Measurements from ENCODE around the gene ARPC2.
A peak's percentile ranks its signal among the peaks of the same experiment; 100 is the strongest.

The ARPC2 gene

DNA sequence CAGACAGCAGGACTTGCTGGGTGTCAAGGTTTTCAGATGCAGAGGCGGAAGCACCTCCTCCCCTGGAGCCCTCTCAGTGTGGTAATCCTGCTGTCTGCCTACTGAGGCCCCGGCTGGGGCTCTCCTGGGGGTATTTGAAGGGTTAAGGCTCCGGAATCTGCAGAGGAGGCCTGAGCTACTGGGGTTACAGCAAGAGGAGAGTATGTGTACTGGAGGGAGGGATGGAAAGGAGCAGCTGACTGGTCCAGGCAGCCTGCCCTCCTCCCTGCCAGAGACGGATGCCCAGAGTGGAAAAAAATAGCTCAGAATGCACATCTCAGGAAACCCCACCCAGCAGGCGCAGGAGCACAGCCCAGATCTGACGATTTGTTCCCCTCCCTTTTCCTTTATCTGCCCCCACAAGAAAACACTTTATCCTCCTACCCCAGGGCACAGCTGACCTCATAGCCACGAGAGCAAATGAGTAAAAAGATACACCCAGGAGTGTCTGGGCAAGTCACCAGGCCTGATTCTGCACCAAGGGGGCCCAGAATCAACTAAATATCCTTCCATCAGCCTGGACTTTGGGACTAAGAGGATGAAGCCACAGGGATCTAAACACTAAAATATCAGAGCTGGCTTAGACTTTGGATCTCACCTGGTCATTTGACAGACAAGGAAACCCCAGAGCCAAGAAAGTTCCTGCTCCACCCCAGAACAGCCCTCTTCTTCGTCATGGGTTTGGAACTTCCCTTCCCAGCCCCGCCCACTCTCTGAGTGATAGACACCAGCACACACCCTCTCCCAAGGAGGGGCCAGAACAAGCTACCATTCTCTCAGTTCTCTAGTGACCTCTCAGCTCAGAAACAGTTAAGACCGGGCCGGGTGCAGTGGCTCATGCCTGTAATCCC lies 69.8 kb downstream of the ARPC2 start:
- Histone ChIP-seq H3K9me3 (ENCODE audit: control insufficient read depth, low read depth, low read length) (no peaks in the 10 kb centered on the region), H3K27ac (ENCODE audit: low read length) (no peak overlapping the region), H3K9ac (ENCODE audit: low read length) (no peak overlapping the region), H3K27me3 (ENCODE audit: control insufficient read depth, insufficient read depth, low read length) (no peaks in the 10 kb centered on the region), H3K4me1 (ENCODE audit: control insufficient read depth, low read depth, low read length) (peaks cover 13% of the 10 kb centered on the region), H3K36me3 (ENCODE audit: control insufficient read depth, low read depth, low read length) (no peaks in the 10 kb centered on the region), H3K4me3 (ENCODE audit: low read length) (no peak overlapping the region)

DNA sequence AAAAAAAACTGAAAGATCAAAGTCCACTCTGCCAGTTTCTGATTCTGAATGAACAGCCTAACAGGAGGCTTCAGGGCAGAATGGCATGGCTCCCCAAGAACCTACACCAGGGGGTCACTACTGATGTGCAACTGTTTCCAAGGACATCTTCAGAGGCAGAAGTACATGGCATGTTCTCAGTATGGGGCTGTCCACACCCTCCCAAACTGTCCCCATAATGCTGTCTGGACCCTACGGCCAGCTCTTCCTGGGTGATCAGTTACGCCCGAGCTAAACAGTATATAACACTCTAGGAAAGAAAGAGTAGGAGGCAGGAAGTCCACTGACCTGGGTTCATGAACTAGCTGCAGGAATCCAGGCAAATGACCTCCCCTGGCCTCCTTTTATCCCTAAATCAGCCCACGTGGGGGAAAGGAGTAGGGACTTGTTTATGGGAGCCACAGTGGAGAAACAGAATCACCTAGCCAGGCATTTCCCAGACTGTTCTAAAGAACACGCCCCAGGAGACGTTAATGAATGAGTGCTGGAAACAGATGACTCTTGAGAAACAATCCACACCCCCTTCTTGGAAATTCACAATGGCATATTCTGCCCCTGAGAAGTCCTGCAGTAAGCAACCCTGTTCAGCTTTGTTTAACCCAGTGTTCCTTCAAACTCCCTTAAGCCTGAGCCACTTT lies 72.8 kb downstream of the ARPC2 start:
- H3K27me3 ChIP-seq (ENCODE audit: control insufficient read depth, insufficient read depth, low read length), result peaks cover 7% of the 10 kb centered on the region
- H3K9me3 ChIP-seq (ENCODE audit: control insufficient read depth, low read depth, low read length), result no peaks in the 10 kb centered on the region
- peaks cover 21% of the 10 kb centered on the region for H3K4me1 ChIP-seq (ENCODE audit: control insufficient read depth, low read depth, low read length)
- H3K4me3 ChIP-seq (ENCODE audit: low read length), result no peak overlapping the region
- no peaks in the 10 kb centered on the region for H3K36me3 ChIP-seq (ENCODE audit: control insufficient read depth, low read depth, low read length)
- H3K9ac ChIP-seq (ENCODE audit: low read length), result no peak overlapping the region
- no peak overlapping the region for H3K27ac ChIP-seq (ENCODE audit: low read length)

DNA sequence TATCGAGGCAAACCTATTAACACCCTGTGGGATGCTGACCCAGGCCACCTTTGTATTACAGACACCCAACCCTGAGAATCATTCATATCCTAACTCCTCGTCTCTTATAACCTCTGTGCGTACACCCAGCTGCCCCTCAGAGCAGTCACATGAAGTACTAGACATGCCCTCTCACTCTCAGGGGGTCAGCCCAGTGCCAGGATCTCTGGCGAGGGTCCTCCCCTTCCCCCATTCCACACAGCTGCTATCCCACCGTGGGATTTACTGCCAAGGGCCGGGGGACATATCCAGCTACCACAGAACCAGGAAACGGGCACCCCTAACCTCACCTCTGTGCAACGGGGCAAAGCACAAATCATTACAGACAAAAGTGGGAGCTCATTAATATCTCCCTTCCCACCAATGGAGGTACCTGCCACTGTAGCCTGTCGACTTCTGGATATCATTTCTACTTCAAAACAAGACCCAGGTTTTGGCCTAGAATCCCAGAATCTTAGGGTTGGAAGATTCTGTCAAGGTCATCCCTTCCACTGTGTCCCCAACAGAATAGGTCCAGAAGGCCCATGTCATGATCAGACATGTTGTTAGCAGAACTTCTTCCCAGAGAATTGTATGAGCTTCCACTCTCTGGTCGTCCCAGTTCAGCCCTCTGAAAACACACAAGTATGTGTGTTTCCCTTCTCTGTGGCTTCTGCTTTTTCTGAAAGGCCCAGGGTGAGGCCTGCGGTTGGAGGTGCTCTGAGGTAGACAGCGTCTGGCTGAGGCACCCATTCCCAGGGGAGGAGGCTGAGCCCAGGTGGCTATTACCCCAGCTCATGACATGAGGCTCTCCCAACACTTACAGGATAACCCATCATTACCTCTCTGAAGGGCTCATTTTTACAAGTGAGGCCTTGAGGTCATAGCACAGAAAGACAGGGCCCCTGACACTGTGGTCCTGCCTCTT lies 73.6 kb downstream of the ARPC2 start:
- Histone ChIP-seq H3K4me1 (ENCODE audit: control insufficient read depth, low read depth, low read length) (peaks cover 24% of the 10 kb centered on the region), H3K9me3 (ENCODE audit: control insufficient read depth, low read depth, low read length) (no peaks in the 10 kb centered on the region), H3K9ac (ENCODE audit: low read length) (no peak overlapping the region), H3K27ac (ENCODE audit: low read length) (no peak overlapping the region), H3K36me3 (ENCODE audit: control insufficient read depth, low read depth, low read length) (no peaks in the 10 kb centered on the region), H3K27me3 (ENCODE audit: control insufficient read depth, insufficient read depth, low read length) (peaks cover 7% of the 10 kb centered on the region), H3K4me3 (ENCODE audit: low read length) (no peak overlapping the region)

DNA sequence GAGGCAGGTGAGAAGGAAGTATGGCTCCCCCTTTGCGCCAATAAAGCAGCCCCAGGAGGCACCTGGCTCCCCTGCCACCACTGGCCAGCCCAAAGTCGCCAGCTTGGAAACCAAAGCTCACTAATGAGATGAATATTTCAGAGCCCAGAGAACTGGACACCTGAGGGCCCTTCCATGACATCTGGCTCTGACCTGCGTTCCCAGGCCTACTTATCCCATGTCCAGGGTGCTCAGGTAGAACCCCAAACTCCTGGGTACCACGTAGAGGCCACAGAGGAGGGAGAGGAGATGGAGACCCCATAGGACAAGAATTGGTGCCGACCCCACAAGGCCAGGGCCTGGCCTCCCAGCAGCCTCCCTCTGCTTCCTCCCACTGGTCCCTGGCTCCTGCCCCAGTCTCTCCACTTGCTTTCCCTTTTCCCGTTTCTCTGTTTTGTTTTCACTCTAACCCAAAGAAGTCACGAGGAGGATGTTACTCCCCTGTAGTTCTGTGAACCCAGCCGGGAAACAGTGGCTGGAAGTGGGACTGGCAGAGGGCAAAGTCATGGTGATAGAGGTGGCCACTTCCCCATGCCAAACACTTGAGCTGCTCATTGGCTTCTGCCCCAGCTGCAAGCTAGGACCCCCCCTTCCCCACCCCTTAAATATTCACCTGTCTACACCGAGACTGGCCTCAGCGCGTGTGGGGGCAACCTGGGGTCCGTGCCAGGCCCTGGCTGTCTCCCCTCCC lies 74.5 kb downstream of the ARPC2 start:
- peak overlapping the region; percentile 65 for H3K4me3 ChIP-seq (ENCODE audit: low read length)
- no peaks in the 10 kb centered on the region for H3K36me3 ChIP-seq (ENCODE audit: control insufficient read depth, low read depth, low read length)
- peaks cover 24% of the 10 kb centered on the region for H3K4me1 ChIP-seq (ENCODE audit: control insufficient read depth, low read depth, low read length)
- H3K27me3 ChIP-seq (ENCODE audit: control insufficient read depth, insufficient read depth, low read length), result peaks cover 7% of the 10 kb centered on the region
- no peaks in the 10 kb centered on the region for H3K9me3 ChIP-seq (ENCODE audit: control insufficient read depth, low read depth, low read length)
- no peak overlapping the region for H3K27ac ChIP-seq (ENCODE audit: low read length)
- H3K9ac ChIP-seq (ENCODE audit: low read length), result peak overlapping the region; percentile 31

DNA sequence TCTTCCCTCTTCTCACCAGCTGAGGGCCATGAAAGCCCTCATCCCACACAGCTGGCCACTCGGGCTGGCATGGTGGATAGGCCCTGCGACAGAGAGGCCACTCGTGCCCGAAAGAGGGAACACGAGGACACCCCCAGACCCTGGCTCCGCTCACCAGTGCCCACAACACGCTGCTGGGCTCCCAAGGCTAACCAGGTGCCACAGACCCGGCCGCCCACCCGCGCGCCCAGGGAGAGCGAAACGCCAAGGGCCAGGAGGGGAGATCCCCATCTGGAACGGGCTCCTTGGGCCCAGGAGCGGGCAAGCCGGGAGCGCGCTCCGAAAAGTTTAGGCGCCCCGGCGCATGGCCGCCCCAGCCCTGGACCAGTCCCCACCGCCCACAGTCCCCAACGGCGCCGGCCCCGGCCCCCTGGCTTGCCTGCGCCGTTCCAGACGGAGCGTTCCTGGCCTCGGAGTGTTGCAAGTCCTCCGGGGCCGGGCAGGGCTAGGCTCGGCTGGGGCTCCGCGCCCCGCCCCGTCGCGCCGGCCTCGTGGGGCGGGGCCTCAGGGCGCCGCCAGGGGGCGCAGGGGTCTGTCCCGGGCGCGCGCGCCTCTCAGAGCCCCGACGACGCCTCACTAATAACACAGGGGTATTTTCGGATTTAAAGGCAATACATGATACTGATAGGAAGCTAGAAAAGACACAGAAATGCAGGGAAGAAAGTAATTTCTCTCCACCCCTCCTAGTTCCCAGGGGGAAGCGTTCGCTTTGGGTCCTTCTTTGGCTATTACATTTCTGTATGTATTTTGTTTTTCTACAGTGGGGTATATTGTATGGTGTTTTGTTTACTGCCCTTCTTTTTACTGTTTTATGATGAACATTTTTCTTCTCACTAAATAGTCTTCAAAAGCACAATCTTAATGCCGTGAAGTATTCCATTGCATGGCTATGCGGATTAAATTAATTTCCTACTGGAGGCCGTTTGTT lies 75.3 kb downstream of the ARPC2 start, which contains the start of gene TMBIM1:
Gene TMBIM1, minus strand, starts transcription at position 456 of the 967 bp plus-strand sequence. CDS start 10,362 bp downstream, outside the sequence.
- H3K9ac ChIP-seq (ENCODE audit: low read length), result peak within 1 kb of the TSS; percentile 31
- no peak within 1 kb of the TSS for H3K27ac ChIP-seq (ENCODE audit: low read length)
- no peaks in the 10 kb centered on the region for H3K36me3 ChIP-seq (ENCODE audit: control insufficient read depth, low read depth, low read length)
- peak within 1 kb of the TSS; percentile 65 for H3K4me3 ChIP-seq (ENCODE audit: low read length)
- H3K27me3 ChIP-seq (ENCODE audit: control insufficient read depth, insufficient read depth, low read length), result peaks cover 7% of the 10 kb centered on the region
- H3K9me3 ChIP-seq (ENCODE audit: control insufficient read depth, low read depth, low read length), result no peaks in the 10 kb centered on the region
- peaks cover 16% of the 10 kb centered on the region for H3K4me1 ChIP-seq (ENCODE audit: control insufficient read depth, low read depth, low read length)

DNA sequence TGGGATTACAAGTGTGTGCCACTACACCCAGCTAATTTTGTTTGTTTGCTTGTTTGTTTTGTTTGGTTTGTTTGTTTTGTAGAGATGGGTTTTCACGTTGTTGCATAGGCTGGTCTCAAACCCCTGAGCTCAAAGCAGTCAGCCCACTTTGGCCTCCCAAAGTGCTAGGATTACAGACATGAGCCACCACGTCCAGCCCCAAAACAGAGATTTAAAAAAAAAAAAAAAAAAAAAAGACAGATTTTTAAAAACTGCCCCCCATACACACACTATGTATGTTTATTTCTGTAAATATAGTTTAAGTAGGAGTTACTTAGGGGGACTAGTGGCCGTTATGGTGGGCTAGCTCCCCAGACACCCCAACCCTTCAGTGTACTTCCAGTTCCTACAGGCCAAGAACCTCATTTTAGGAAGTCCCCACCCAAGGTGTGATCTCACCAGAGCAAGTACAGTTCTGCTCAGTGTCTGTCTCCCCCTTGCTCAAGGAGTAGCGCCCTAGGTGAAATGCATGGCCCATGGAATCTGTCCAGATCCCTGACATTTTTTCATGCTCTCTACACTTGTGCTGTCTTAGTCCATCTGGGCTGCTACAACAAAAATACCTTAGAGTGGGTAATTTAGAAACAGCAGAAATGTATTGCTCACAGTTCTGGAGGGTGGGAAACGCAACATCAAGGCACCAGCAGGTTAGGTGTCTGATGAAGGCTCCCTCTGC lies 76.9 kb downstream of the ARPC2 start:
- H3K27me3 ChIP-seq (ENCODE audit: control insufficient read depth, insufficient read depth, low read length), result peaks cover 7% of the 10 kb centered on the region
- H3K4me3 ChIP-seq (ENCODE audit: low read length), result no peak overlapping the region
- H3K9me3 ChIP-seq (ENCODE audit: control insufficient read depth, low read depth, low read length), result no peaks in the 10 kb centered on the region
- no peak overlapping the region for H3K9ac ChIP-seq (ENCODE audit: low read length)
- no peaks in the 10 kb centered on the region for H3K36me3 ChIP-seq (ENCODE audit: control insufficient read depth, low read depth, low read length)
- no peak overlapping the region for H3K27ac ChIP-seq (ENCODE audit: low read length)
- peaks cover 15% of the 10 kb centered on the region for H3K4me1 ChIP-seq (ENCODE audit: control insufficient read depth, low read depth, low read length)

DNA sequence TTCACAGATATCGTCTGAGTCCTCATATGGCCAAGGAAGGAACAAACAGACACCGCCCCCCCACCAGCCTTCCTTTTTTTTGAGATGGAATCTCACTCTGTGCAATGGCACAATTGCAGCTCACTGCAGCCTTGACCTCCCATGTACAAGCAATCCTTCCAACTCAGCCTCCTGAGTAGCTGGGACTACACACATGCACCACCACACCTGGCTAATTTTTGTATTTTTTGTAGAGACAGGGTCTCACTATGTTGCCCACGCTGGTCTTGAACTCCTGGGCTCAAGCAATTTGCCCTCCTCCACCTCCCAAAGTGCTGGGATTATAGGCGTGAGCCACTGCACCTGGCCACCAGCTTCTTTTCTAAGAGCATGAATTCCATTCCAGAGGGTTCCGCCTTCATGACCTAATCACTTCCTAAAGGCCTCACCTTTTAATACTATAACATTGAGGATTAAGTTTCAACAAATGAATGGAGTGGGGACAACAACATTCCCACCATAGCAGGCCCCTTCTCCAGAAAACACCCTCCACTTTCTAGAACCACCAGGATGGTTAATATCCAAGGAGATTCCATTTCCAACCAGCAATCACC lies 77.5 kb downstream of the ARPC2 start:
- no peaks in the 10 kb centered on the region for H3K9me3 ChIP-seq (ENCODE audit: control insufficient read depth, low read depth, low read length)
- H3K36me3 ChIP-seq (ENCODE audit: control insufficient read depth, low read depth, low read length), result no peaks in the 10 kb centered on the region
- no peak overlapping the region for H3K9ac ChIP-seq (ENCODE audit: low read length)
- peaks cover 7% of the 10 kb centered on the region for H3K27me3 ChIP-seq (ENCODE audit: control insufficient read depth, insufficient read depth, low read length)
- H3K27ac ChIP-seq (ENCODE audit: low read length), result no peak overlapping the region
- no peak overlapping the region for H3K4me3 ChIP-seq (ENCODE audit: low read length)
- peaks cover 15% of the 10 kb centered on the region for H3K4me1 ChIP-seq (ENCODE audit: control insufficient read depth, low read depth, low read length)

DNA sequence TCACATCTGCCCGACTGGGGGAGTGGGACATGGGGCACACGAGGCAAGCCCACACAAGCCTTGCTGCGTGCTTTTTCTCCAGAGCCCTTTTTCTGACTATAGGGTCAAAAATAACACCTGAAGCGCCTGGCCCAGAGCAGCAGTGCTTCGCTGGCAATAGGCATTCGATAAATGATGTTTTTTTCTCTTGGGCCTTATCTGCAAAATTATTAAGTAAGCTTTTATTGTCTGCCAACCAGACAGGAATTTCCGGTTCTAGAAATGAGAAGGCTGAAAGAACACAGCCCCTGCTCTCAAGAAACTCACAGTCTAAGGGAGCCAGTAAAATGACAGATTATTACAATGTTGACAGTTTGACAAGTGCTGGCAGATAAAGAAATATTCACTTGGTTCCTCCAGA lies 78.0 kb downstream of the ARPC2 start:
- peaks cover 7% of the 10 kb centered on the region for H3K27me3 ChIP-seq (ENCODE audit: control insufficient read depth, insufficient read depth, low read length)
- peaks cover 15% of the 10 kb centered on the region for H3K4me1 ChIP-seq (ENCODE audit: control insufficient read depth, low read depth, low read length)
- no peak overlapping the region for H3K9ac ChIP-seq (ENCODE audit: low read length)
- H3K9me3 ChIP-seq (ENCODE audit: control insufficient read depth, low read depth, low read length), result no peaks in the 10 kb centered on the region
- no peak overlapping the region for H3K4me3 ChIP-seq (ENCODE audit: low read length)
- H3K36me3 ChIP-seq (ENCODE audit: control insufficient read depth, low read depth, low read length), result no peaks in the 10 kb centered on the region
- no peak overlapping the region for H3K27ac ChIP-seq (ENCODE audit: low read length)

DNA sequence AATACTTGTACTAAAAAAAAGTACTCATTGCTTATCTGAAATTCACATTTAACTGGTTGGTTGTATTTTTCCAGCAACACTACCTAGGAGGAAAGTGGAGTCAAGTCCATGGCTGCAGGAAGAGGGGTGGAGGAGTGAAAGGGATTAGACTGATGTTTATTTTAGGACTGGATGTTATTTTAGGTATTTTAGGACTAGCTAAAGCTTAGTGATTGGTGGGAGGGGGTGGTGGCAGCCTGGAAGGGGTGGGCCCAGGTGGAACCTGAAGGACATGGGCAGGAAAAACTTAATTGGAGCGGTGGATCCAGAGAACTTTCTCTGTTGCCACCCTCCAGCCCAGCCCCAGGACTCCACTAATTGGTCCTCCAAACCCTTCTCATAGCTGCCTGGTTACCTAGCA lies 79.2 kb downstream of the ARPC2 start:
- H3K27ac ChIP-seq (ENCODE audit: low read length), result no peak overlapping the region
- no peak overlapping the region for H3K9ac ChIP-seq (ENCODE audit: low read length)
- H3K4me3 ChIP-seq (ENCODE audit: low read length), result no peak overlapping the region
- no peaks in the 10 kb centered on the region for H3K36me3 ChIP-seq (ENCODE audit: control insufficient read depth, low read depth, low read length)
- H3K9me3 ChIP-seq (ENCODE audit: control insufficient read depth, low read depth, low read length), result no peaks in the 10 kb centered on the region
- H3K4me1 ChIP-seq (ENCODE audit: control insufficient read depth, low read depth, low read length), result peaks cover 15% of the 10 kb centered on the region
- H3K27me3 ChIP-seq (ENCODE audit: control insufficient read depth, insufficient read depth, low read length), result peaks cover 7% of the 10 kb centered on the region
